Measurements from ENCODE around the gene EIF2B4. TPM values are rescaled to one million over a fixed set of nuclear protein-coding genes. Genes with fewer than 3 reads are reported as not detected.

EIF2B4 gene
- total and polyA plus RNA-seq, 9 of the 15 experiments (the other 6 are each of a cell fraction or from before 2014, with no cell fraction given), result 29.7 to 80.3 (median 58.9) TPM

- FAIRE-seq, result no peak
- ChIA-PET CTCF (ENCODE audit: low intra/inter-chr PET ratio) (interaction anchor here (0.6 kb wide), 1 partner anchor 46 kb away, joined by 3 read pairs; no protein-coding TSS in a partner anchor), POLR2A (interaction anchor here (0.6 to 4.1 kb wide), 15 partner anchors 11 to 361 kb away, joined by 3 to 22 read pairs (median 4); partner anchors contain the start of gene GTF3C2)
- H3K9ac ChIP-seq (ENCODE audit: insufficient read depth in 1 of 2, low read depth in 2 of 2, low read length in 2 of 2), result peak overlapping the region; percentile 97 to 99
- intact Hi-C loops (cut with micrococcal nuclease) (no loop called here), in situ Hi-C loops (cut with MboI) (no loop called here)
- peak overlapping the region; percentile 71 for H3K4me3 ChIP-seq
- H3K9me1 ChIP-seq (ENCODE audit: control insufficient read depth, insufficient read depth, low read length), result no peaks in the 10 kb centered on the region
- no peaks in the 10 kb centered on the region for H4K20me1 ChIP-seq (replicated peaks; ENCODE audit: control insufficient read depth, insufficient read depth, low read length)
- WGBS (ENCODE audit: insufficient coverage, low coverage, missing lambda C conversion rate), result 2% methylated on average over 10 of the region's 10 CpGs
- no peaks in the 10 kb centered on the region for H3K9me3 ChIP-seq (replicated peaks; ENCODE audit: control insufficient read depth, insufficient read depth, low read depth, low read length)
- peaks cover 8 to 21% of the 10 kb centered on the region in 2 experiments; a peak in 4 of 5 replicates for H3K4me1 ChIP-seq (replicated peaks in 1 of 2; ENCODE audit: control insufficient read depth in 2 of 2, insufficient read depth in 2 of 2, low read length in 2 of 2)
- peaks cover 28% of the 10 kb centered on the region; the same call in 2 of the 3 replicates for H3K36me3 ChIP-seq (ENCODE audit: control insufficient read depth, insufficient read depth, low read length)
- peak overlapping the region; percentile 98 for H3K27ac ChIP-seq (ENCODE audit: extremely low read depth, low read depth, low read length)
- ATAC-seq, result peak; percentile 36
- peak overlapping the region; percentile 96 for H3K4me2 ChIP-seq (ENCODE audit: insufficient read depth, low read length)
- peaks cover 32% of the 10 kb centered on the region for H3K79me2 ChIP-seq (ENCODE audit: control insufficient read depth, insufficient read depth, low read length)
- peak overlapping the region; percentile 84 for H2AFZ ChIP-seq (ENCODE audit: low read depth, low read length)
- H3K27me3 ChIP-seq (ENCODE audit: control insufficient read depth in 2 of 2, insufficient read depth in 2 of 2, low read length in 2 of 2), result no peaks in the 10 kb centered on the region
- DNase-seq (ENCODE audit: extremely low read depth in 1 of 4, low spot score in 3 of 4), result peak in 3 of 4 experiments; percentile 38 to 44 (median 40)
- BruUV-seq (replicated peaks), result TSS peak; percentile 85
- peak; percentile 40 for TF ChIP-seq ARID4B (CRISPR knock-in tag; IDR thresholded peaks at IDR 0.05)
- TF ChIP-seq SPI1 (IDR thresholded peaks at IDR 0.05; ENCODE audit: borderline replicate concordance, low read depth, low read length), result peak; percentile 96
- TF ChIP-seq ERF (CRISPR knock-in tag; IDR thresholded peaks at IDR 0.05), result no peak
- TF ChIP-seq FOXA3 (CRISPR knock-in tag; conservative IDR thresholded peaks at IDR 0.05 in 1 of 2, IDR thresholded peaks at IDR 0.05 in 1 of 2), result 0 out of 4 replicates have a peak, but pooled peaks of 1 of the 2 experiments have one; percentile 46
- TF ChIP-seq E2F5 (CRISPR knock-in tag; IDR thresholded peaks at IDR 0.05), result peak; percentile 73; the same call in 1 of the 2 replicates
- TF ChIP-seq XRCC5 (IDR thresholded peaks at IDR 0.05; ENCODE audit: low read depth, low read length), result 0 out of 2 replicates have a peak, but pooled peaks have one; percentile 24
- TF ChIP-seq SRSF3 (IDR thresholded peaks at IDR 0.05; ENCODE audit: insufficient read depth, low read length), result 0 out of 2 replicates have a peak, but pooled peaks have one; percentile 52
- TF ChIP-seq, protein P1, sequence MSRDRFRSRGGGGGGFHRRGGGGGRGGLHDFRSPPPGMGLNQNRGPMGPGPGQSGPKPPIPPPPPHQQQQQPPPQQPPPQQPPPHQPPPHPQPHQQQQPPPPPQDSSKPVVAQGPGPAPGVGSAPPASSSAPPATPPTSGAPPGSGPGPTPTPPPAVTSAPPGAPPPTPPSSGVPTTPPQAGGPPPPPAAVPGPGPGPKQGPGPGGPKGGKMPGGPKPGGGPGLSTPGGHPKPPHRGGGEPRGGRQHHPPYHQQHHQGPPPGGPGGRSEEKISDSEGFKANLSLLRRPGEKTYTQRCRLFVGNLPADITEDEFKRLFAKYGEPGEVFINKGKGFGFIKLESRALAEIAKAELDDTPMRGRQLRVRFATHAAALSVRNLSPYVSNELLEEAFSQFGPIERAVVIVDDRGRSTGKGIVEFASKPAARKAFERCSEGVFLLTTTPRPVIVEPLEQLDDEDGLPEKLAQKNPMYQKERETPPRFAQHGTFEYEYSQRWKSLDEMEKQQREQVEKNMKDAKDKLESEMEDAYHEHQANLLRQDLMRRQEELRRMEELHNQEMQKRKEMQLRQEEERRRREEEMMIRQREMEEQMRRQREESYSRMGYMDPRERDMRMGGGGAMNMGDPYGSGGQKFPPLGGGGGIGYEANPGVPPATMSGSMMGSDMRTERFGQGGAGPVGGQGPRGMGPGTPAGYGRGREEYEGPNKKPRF (IDR thresholded peaks at IDR 0.05; ENCODE audit: low read depth, low read length), result no peak
- peak; percentile 14 for TF ChIP-seq RBM22 (IDR thresholded peaks at IDR 0.05; ENCODE audit: low read depth, low read length, poor library complexity, severe bottlenecking)
- peak; percentile 6 for TF ChIP-seq HMGN3 (IDR thresholded peaks at IDR 0.05; ENCODE audit: borderline replicate concordance, extremely low read depth, insufficient read length, low read depth, low read length)
- 0 out of 2 replicates have a peak, but pooled peaks have one; percentile 47 for TF ChIP-seq ZNF740 (CRISPR knock-in tag; IDR thresholded peaks at IDR 0.05)
- no peak for TF ChIP-seq ZNF740 (tag; IDR thresholded peaks at IDR 0.05)
Observed at GRCh38 chr2:27322301-27322765, 47.8 kb downstream of the EIF2B4 start.

Measured in K562 (cell line).